HL-60 (cell line): Measurements from ENCODE around the gene ALPK3.

Experiments used
- POLR2AphosphoS5 ChIP-seq: IDR thresholded peaks from 2 replicates; pipeline ENCODE4 v1.6.1; 2012; ENCODE audit warnings: low read depth
- SPI1 ChIP-seq: IDR thresholded peaks from 2 replicates; pipeline ENCODE4 v1.6.1; 2012; ENCODE audit warnings: low read depth, mild to moderate bottlenecking, borderline replicate concordance
- TF ChIP-seq, protein P1 (sequence below): IDR thresholded peaks from one replicate; pipeline ENCODE4 v1.5.1; 2011; ENCODE audit warnings: low read length, control low read depth, inconsistent platforms; ENCODE audit not compliant: insufficient read depth
- TF ChIP-seq, protein P2 (sequence below): IDR thresholded peaks from 2 replicates; pipeline ENCODE4 v1.6.1; 2012; ENCODE audit warnings: low read depth; ENCODE audit not compliant: insufficient replicate concordance

DNA sequence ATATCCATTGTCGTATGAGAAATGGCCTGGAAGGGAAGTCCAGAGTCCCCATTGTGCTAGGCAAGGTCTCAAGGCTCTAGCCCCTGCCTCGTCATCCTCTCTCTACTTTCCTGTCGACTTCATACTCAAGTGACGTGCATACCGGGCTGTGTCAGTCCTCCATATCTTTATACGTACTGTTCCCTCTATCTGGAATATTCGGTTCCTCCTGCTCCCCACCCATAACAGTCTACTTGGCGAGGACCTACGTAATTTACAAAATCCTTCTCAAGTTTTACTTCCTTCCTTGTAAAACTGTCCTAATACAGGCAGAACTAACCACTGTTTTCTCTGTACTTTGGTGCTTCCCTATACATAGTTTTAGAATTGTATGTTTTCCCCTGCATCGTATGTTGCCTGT is 2.2 kb upstream of the ALPK3 start:
- TF ChIP-seq, protein P1, sequence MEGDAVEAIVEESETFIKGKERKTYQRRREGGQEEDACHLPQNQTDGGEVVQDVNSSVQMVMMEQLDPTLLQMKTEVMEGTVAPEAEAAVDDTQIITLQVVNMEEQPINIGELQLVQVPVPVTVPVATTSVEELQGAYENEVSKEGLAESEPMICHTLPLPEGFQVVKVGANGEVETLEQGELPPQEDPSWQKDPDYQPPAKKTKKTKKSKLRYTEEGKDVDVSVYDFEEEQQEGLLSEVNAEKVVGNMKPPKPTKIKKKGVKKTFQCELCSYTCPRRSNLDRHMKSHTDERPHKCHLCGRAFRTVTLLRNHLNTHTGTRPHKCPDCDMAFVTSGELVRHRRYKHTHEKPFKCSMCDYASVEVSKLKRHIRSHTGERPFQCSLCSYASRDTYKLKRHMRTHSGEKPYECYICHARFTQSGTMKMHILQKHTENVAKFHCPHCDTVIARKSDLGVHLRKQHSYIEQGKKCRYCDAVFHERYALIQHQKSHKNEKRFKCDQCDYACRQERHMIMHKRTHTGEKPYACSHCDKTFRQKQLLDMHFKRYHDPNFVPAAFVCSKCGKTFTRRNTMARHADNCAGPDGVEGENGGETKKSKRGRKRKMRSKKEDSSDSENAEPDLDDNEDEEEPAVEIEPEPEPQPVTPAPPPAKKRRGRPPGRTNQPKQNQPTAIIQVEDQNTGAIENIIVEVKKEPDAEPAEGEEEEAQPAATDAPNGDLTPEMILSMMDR, result no peak
- no peak for TF ChIP-seq POLR2AphosphoS5
- TF ChIP-seq, protein P2, sequence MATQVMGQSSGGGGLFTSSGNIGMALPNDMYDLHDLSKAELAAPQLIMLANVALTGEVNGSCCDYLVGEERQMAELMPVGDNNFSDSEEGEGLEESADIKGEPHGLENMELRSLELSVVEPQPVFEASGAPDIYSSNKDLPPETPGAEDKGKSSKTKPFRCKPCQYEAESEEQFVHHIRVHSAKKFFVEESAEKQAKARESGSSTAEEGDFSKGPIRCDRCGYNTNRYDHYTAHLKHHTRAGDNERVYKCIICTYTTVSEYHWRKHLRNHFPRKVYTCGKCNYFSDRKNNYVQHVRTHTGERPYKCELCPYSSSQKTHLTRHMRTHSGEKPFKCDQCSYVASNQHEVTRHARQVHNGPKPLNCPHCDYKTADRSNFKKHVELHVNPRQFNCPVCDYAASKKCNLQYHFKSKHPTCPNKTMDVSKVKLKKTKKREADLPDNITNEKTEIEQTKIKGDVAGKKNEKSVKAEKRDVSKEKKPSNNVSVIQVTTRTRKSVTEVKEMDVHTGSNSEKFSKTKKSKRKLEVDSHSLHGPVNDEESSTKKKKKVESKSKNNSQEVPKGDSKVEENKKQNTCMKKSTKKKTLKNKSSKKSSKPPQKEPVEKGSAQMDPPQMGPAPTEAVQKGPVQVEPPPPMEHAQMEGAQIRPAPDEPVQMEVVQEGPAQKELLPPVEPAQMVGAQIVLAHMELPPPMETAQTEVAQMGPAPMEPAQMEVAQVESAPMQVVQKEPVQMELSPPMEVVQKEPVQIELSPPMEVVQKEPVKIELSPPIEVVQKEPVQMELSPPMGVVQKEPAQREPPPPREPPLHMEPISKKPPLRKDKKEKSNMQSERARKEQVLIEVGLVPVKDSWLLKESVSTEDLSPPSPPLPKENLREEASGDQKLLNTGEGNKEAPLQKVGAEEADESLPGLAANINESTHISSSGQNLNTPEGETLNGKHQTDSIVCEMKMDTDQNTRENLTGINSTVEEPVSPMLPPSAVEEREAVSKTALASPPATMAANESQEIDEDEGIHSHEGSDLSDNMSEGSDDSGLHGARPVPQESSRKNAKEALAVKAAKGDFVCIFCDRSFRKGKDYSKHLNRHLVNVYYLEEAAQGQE, result no peak
- 0 out of 2 replicates have a peak, but pooled peaks have one; percentile 30 for TF ChIP-seq SPI1
